Urinary bladder (tissue), 4 donors: ENCODE results near the gene ABCC12. TPM values are rescaled to one million over a fixed set of nuclear protein-coding genes. Genes with fewer than 3 reads are reported as not detected.

Experiments used
- DNase-seq: peaks from one replicate; pipeline ENCODE4 v3.0.0-alpha.2; 2015; ENCODE audit errors: extremely low spot score
- H3K27ac ChIP-seq: one replicate; pipeline ENCODE4 v1.5.1; 2013; ENCODE audit warnings: low read depth, mild to moderate bottlenecking, moderate library complexity
- H3K36me3 ChIP-seq: one replicate; pipeline ENCODE4 v1.6.1; 2013; ENCODE audit warnings: mild to moderate bottlenecking, moderate library complexity; ENCODE audit not compliant: insufficient read depth
- H3K4me1 ChIP-seq: one replicate; pipeline ENCODE4 v1.6.1; 2013; ENCODE audit warnings: mild to moderate bottlenecking, moderate library complexity; ENCODE audit not compliant: insufficient read depth
- H3K4me3 ChIP-seq: one replicate; pipeline ENCODE4 v1.5.1; 2013; ENCODE audit warnings: low read depth, low read length
- WGBS: extraction: QIAGEN DNeasy Blood & Tissue Kit; methylation state at CpG from one replicate; pipeline ENCODE4 v1.1.7; 2013; 5-methylcytosine and 5-hydroxymethylcytosine counted together
- polyA plus RNA-seq: library from polyadenylated mRNA; stranded (reverse); fragments of 200-250 nt; gene quantifications from one replicate; pipeline ENCODE4 v1.2.3, GENCODE V29; 2013
- total RNA-seq: library from RNA; depleted of rRNA; stranded (reverse); fragments of >200 nt; gene quantifications from one replicate; pipeline ENCODE4 v1.2.3, GENCODE V29; 2014
- donor health status: healthy with polysubstance abuse.
- donor health status: healthy.

ABCC12 gene
- total and polyA plus RNA-seq, 2 donors = not detected

DNA sequence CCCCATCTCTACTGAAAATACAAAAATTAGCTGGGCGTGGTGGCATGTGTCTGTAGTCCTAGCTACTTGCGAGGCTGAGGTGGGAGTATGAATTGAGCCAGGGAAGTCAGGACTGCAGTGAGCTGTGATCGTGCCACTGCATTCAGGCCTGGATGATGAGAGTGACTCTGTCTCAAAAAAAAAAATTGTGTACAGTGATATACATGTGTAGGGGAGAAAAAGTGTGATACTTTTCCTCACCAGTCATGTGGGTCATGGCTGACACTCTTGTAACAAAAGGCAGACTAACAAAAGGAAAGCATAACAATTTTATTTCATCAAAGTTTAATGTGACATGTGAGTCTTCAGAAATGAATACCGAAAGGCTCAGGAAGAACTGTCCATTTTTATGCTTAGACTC is 2.0 kb upstream of the ABCC12 start:
- Histone ChIP-seq H3K36me3 (no peaks in the 10 kb centered on the region), H3K4me3 (no peak overlapping the region), H3K27ac (no peak overlapping the region), H3K4me1 (no peaks in the 10 kb centered on the region)
- WGBS = 85% methylated on average over 4 of the region's 4 CpGs
- DNase-seq = no peak

DNA sequence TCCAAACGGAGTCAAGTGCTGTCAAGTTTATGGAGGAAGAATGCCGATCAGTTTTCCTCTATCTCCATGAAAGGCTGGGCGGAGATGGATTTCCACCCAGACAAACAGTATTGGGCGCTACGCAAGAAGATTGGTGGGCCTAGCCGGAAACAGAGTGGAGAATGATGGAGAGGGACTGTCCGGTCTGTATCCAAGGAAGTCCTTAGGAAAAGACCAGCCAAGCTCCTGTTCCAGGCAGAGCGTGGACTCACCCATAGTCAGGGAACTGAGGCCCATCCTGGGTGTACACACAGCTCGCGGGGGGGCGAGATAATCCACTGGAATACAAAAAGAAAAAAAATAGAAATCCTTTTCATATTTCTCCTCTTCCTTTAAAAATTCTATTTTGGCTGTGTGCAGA is 1.5 kb upstream of the ABCC12 start:
- WGBS = 77% methylated on average over 11 of the region's 11 CpGs
- DNase-seq = no peak

DNA sequence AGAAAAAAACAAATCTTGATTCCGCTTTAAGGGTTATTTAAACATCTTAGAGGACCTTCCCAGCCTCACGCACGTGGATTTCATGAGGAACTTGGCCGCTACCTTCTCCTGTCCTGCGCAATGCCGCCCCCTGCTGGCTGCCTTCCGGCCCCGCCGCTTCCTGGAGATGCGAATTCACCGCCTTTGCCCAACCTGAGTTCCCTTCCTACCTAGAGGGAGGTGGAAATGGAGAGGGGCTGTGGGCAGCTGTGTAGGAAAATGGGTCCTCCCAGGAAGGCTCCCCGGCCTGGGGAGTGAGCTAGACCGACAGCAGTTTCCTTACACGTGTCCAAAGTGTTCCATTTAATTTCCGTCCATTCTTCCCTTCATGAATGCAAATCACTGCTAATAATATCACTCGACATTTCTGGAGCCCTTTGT is 1.0 kb upstream of the ABCC12 start:
- no peak for DNase-seq
- Histone ChIP-seq H3K27ac (no peak overlapping the region), H3K4me3 (no peak overlapping the region), H3K4me1 (no peaks in the 10 kb centered on the region), H3K36me3 (no peaks in the 10 kb centered on the region)
- WGBS = 8% methylated on average over 16 of the region's 16 CpGs

More for the DNA sequence above, 1.5 kb upstream of the ABCC12 start:
- no peak overlapping the region for H3K27ac ChIP-seq
- no peak overlapping the region for H3K4me3 ChIP-seq
- H3K4me1 ChIP-seq = no peaks in the 10 kb centered on the region
- H3K36me3 ChIP-seq = no peaks in the 10 kb centered on the region

DNA sequence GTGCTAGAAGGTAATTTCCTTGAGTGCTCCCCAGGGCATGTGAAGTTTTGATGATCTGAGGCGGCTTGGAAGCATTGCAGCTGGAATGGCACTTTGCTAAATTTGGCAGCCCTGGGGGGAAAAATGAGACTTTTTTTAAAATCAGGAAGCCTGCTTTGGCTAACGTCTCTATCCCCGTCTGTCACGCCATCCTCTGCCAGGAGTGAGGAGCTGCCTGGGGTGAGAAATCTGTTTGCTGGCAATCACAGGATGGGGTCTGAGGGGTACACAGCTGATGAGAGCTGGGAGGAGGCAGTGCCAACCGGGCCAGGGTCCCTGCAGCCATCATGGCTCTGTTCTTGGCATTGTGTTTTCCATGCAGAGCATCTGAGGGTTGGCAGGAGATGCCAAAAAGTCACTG is 2.0 kb downstream of the ABCC12 start:
- 54% methylated on average over 5 of the region's 5 CpGs for WGBS
- H3K27ac ChIP-seq = no peak overlapping the region
- H3K4me1 ChIP-seq = peaks cover 1% of the 10 kb centered on the region
- H3K4me3 ChIP-seq = no peak overlapping the region
- H3K36me3 ChIP-seq = no peaks in the 10 kb centered on the region
- no peak for DNase-seq

DNA sequence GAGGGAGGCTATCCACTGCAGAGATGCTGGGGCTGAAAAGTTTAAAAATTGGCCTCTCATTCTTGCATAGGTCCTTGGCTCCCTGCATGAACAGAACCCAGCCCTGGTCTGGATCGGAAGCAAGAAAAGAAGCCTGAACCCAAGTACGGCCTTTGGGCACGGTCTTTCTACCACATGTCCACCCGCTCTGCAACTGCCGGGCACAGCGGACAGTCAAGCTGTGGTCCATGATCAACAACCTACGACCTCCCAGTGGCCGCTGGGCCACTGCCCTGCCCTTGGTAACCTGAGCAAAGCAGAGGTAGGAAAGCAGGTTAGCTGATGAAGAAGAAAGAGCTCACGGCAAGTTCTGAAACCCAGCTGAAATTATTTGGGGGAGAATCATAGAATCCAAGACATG is 3.6 kb downstream of the ABCC12 start:
- no peaks in the 10 kb centered on the region for H3K36me3 ChIP-seq
- DNase-seq = no peak
- 96% methylated on average over 9 of the region's 9 CpGs for WGBS
- no peak overlapping the region for H3K27ac ChIP-seq
- no peak overlapping the region for H3K4me3 ChIP-seq
- H3K4me1 ChIP-seq = peaks cover 1% of the 10 kb centered on the region

DNA sequence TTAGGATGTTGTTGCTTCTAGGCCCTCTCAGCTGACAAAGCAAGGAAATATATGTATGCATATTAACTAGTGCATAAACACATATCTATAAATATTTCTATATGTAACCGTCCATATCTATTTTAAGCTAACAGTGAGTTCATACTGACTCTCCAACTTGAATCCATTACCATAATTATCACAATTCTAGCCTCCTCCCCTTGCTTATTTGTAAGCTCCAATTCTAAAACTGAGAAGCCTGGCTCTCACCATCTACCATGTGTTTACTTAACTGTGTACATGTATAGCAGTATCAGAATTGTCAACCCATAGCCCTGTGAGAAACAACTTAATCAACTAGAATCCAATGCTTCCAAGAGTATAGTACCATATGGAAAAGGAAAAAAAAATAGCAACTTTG is 5.1 kb downstream of the ABCC12 start:
- Histone ChIP-seq H3K4me3 (no peak overlapping the region), H3K4me1 (peaks cover 1% of the 10 kb centered on the region), H3K27ac (no peak overlapping the region), H3K36me3 (no peaks in the 10 kb centered on the region)
- no peak for DNase-seq
- 34% methylated on average over 1 of the region's 1 CpG for WGBS

DNA sequence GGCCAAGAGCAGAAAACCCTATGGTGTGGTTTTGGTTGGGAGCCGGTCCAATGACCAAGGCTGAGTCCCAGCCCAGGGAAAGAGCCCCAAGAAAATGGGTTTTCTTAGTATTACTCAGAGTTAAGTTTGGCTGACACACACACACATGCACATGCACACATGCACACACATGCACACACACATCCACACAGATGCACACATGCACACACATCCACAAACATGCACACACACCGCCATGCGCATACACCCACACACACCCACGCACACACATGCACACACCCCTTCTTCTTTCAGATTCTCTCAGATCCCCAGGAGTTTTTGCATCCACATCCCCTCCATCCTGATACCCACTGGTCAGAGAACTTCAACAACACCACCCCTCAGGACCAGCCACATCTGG is 9.1 kb downstream of the ABCC12 start:
- H3K4me1 ChIP-seq = peaks cover 1% of the 10 kb centered on the region
- no peak overlapping the region for H3K4me3 ChIP-seq
- H3K36me3 ChIP-seq = no peaks in the 10 kb centered on the region
- H3K27ac ChIP-seq = no peak overlapping the region
- DNase-seq = no peak
- WGBS = 85% methylated on average over 4 of the region's 4 CpGs

DNA sequence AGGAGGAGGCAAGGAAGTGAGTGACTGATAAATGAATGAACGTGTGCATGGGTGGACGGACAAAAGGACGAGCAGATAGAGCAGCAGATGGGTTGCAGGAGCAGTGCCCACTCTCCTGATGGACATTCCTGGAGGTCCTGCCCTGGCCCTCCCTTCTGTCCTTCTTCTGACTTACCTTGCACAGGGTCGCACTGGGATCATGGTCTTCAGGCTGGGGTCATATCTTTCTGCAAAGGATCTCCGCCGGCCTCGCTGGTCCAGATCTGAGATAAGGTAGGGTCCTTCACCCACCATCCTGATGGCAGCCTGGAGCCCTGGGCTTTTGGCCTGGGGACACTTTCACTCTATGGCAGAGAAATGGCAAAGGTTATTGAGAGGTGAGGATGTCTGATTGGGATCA is 9.7 kb downstream of the ABCC12 start:
- 91% methylated on average over 7 of the region's 7 CpGs for WGBS
- H3K36me3 ChIP-seq = no peaks in the 10 kb centered on the region
- no peak overlapping the region for H3K4me3 ChIP-seq
- no peak overlapping the region for H3K27ac ChIP-seq
- peaks cover under 1% of the 10 kb centered on the region for H3K4me1 ChIP-seq
- DNase-seq = no peak

DNA sequence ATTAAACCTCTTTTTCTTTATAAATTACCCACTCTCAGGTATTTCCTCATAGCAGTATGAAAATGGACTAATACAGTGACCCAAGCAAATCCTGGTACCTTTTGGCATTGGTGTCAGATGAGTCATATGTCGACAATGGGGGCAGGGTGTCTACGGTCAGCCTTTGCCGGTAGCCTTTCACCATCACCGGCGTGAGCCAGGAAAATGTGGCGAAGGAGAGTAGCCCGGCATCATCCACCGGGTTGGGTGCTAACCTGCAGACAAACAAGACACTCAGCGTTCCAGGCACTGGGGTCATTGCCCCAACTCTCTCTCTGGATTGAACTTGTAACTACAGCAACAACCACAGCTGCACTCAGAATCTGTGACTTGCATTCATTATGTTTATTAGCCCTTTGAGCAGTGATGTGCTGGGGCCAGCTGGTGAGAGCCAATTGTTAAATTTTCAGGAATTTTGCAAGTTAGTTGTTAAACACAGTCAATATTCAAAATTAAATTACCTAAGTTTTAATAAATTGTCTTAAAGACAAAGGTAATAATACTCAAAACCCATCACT is 11.9 kb downstream of the ABCC12 start:
- Histone ChIP-seq H3K4me3 (no peak overlapping the region), H3K36me3 (no peaks in the 10 kb centered on the region), H3K4me1 (no peaks in the 10 kb centered on the region), H3K27ac (no peak overlapping the region)
- WGBS = 91% methylated on average over 9 of the region's 9 CpGs
- no peak for DNase-seq

DNA sequence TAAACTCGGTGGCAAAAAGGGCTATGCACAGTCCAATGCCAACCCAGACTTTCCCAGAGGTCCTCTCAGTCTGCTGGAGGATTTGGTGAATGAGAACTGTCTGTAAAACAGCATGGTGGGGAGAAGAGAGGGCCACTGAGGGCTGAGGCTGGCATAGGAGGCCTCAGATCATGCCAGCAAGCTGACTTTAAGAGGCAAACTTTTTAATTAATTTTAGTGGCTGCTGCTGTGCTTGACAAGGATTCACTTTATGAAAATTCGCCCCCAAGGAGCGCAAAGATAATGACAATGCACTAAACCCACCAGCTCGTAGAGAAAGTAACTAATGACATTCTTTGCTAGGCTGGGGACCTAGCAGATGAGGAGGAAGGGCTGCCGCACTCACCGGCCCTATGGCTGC is 15.0 kb downstream of the ABCC12 start:
- DNase-seq = no peak

DNA sequence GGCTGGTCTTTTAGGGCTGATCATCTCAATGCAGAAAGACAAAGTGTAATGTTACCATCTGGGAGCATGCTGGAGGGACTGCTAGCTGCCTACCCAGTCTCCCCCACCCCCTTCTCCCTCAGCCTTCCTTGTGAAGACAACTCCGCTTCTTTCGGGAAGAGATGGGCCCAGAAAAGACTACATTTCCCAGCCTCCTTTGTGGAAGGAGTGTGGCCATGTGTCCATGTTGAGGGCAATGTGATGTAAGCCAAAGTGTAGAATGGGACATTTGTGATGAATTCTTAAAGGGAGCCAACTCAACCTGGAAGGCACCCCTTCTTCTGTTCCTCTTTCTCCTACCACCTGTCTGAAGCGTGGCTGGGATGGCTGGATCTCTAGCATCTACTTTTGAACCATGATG is 16.3 kb downstream of the ABCC12 start:
- H3K4me3 ChIP-seq = no peak overlapping the region
- H3K27ac ChIP-seq = no peak overlapping the region
- H3K36me3 ChIP-seq = no peaks in the 10 kb centered on the region
- WGBS = 86% methylated on average over 3 of the region's 3 CpGs
- no peak for DNase-seq
- no peaks in the 10 kb centered on the region for H3K4me1 ChIP-seq

More for the DNA sequence above, 15.0 kb downstream of the ABCC12 start:
- Histone ChIP-seq H3K4me3 (no peak overlapping the region), H3K4me1 (no peaks in the 10 kb centered on the region), H3K36me3 (no peaks in the 10 kb centered on the region), H3K27ac (no peak overlapping the region)
- WGBS = 83% methylated on average over 6 of the region's 6 CpGs

DNA sequence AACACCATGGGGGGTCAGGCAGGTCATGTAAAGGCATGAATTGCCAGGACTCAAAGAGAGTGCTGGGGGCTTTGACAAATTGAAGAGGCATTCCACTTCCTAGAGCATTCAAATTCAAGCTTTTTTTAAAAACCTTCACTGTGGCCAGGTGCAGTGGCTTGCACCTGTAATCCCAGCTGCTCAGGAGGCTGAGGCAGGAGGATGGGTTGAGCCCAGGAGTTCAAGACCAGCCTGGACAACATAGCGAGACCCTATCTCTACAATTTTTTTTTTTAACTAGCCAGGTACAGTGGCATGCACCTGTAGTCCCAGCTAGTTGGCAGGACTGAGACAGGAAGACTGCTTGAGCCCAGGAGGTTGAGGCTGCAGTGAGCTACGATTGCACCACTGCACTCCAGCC is 17.2 kb downstream of the ABCC12 start:
- no peak overlapping the region for H3K4me3 ChIP-seq
- no peaks in the 10 kb centered on the region for H3K36me3 ChIP-seq
- WGBS = 77% methylated on average over 2 of the region's 2 CpGs
- H3K27ac ChIP-seq = no peak overlapping the region
- H3K4me1 ChIP-seq = no peaks in the 10 kb centered on the region
- no peak for DNase-seq

DNA sequence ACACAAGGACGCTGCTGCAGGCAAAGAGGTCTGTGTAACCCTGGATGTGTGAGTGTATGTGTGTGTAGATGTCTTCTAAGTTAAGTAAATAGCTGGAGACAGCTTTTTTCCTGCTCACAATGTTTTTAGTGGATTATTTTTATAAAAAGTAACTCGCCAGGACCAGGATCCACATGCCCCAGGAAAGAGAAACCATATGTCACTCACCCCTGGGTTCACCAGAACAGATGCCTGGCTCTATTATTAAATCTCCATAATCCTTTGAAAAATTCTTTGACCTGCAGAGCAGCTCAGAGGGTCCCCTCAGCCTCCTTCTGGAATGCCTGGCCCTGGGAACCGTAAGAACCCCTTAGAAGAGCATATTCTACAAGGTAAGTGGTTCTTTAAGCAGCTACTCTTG is 18.0 kb downstream of the ABCC12 start:
- no peak overlapping the region for H3K27ac ChIP-seq
- H3K36me3 ChIP-seq = no peaks in the 10 kb centered on the region
- no peak overlapping the region for H3K4me3 ChIP-seq
- DNase-seq = no peak
- H3K4me1 ChIP-seq = no peaks in the 10 kb centered on the region
- WGBS = 79% methylated on average over 3 of the region's 3 CpGs

DNA sequence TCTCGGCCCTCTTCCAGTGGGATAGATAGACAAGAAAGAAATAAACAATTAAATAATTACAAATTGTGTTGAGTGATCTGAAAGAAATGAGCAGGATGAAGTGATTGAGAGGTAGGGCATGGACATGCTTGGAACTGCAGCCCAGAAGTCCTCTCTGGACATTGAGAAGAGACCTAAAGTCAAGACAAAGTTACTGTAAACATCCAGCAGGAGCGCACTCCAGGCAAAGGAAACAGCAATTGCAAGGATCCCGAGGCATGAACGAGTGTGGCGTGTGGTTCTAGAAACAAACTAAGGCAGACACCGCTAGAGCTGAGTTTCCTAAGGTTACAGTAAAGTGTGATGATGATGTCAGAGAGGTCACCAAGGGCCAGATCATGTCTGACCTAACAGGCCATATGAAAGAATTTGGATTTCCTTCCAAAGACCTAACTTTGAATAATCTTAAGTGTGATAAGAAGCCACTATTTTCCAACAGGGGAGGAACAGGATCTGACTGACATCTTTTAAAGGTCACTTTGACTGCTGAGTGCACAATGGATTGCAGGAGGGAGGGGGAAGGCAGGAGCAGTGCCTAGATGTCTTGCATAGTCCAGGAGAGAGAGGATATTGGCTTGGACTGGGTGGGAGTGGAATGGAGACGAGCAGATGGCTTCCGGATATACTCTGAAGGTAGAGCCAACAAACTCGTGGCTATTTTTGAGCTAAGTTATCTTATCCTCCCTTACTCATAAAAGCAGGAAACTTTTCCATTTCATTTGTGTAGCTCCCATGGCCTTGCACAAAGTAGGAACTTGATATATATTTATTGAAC is 19.0 kb downstream of the ABCC12 start:
- Histone ChIP-seq H3K4me3 (no peak overlapping the region), H3K4me1 (no peaks in the 10 kb centered on the region), H3K27ac (no peak overlapping the region), H3K36me3 (no peaks in the 10 kb centered on the region)
- 46% methylated on average over 9 of the region's 9 CpGs for WGBS
- no peak for DNase-seq
